Stimulated activated CD4-positive, alpha-beta T cell treated with anti-CD3 and anti-CD28 coated beads, Interleukin-12 subunit alpha, Interleukin-12 subunit beta, amount 100 ng/mL, for 48 hours (primary cell): ENCODE results near the gene SYNE2.
"Not testable (repeated sequence)": the region's sequence is repeated elsewhere in the genome, so short reads cannot be mapped to it uniquely, and the experiment has no call there.

Source experiments
- DNase-seq, 3 donors: peaks; one replicate each; pipeline ENCODE4 v3.0.0-alpha.2; 2020; ENCODE audit warnings: low read depth in 2 of 3, low spot score in 1 of 3

The SYNE2 gene

DNA sequence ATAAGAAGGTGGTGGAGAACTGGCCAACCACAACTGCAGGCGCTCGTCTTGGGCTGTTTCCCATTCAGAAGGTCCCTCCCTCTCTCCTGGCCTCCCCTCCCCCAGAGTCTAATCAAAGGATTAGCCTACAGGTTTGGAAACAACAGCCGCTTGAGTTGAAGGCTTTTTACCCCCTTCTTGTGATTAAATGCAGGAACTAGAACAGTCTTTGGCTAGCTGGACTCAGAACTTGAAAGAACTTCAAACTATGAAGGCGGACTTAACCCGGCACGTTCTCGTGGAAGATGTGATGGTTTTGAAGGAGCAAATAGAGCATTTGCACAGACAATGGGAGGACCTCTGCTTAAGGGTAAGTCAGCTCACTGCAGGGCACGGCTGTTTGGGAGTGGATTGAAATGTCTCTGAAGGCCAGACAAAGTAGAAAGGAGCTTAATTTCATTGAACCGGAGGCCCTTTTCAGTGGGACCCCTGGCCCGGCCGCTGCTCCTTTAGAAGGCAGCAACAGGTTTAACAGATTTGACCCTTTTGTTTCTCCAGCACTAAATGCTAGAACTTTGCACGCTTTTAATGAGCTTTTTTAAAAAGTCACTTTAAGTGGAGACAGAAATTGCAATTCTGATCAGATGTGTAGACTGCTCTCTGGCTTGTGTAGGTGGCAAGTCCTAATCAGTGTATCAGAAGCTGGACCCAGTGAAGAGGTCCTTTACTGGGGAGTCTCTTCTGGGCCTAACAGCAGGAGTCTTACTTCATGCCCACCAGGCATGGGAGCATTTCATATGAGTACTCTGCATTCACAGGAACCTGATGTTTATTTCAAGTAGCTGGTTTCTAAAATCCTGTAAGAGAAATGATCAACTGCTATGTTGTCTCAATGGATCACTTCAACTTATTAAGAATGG, 333.7 kb downstream of the SYNE2 start:
- DNase-seq, result no peak

DNA sequence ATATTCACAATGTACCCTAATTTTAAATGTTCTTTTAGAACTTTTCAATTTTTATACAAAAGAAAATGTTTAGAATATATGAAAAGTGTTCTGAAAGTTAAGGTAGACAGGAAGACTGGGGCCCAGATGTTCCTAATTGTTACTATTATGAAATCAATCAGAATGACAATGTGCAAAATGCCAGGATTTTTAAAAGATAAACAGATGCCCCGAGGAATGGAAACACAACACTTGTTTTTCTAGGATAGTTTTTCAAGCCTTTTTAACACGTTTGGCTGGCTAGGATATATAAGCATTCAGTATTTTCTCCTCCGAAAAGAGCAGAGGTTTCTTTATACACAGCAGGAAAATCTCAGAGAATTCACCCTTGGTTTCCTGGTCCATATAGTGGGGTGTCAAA, 334.5 kb downstream of the SYNE2 start:
- no peak for DNase-seq

- no peak for DNase-seq
These were observed 338.2 kb downstream of the SYNE2 start for GRCh38 chr14:64190974-64191502.

- DNase-seq, result no peak
These were observed 339.0 kb downstream of the SYNE2 start for GRCh38 chr14:64191756-64192155.

DNA sequence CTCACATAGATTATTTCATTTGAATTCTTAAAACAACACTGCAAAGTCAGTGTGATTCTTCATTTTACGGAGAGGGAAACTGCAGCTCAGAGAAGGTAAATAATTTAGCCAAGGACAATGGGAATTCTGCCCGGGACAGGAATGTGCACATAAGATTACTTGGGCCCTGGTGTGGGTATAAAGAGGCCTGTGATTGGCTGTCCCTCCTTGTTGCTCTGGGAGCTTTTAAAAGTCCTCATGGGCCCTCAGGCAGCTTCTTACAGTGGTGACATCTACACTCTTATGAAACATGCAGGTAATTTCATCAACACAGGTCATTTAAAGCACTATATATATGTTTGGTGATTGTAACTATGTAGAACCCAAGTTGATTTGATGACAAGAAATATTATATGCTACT, 341.0 kb downstream of the SYNE2 start:
- DNase-seq, result no peak

DNA sequence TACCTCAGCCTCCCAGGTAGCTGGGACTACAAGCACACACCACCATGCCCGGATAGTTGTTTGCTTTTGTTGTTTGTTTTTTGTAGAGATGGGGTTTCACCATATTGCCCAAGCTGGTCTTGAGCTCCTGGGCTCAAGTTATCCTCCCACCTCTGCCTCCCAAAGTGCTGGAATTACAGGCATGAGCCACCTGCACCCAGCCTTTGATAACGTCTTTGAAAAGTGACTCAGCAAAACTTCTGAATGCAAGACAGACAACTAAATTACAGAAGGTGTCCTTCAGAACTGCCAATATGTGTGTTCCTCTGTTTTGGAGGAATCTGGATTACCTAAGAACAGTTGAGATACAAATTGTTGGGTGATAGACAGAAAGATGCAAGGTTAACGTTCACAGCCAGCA, 341.6 kb downstream of the SYNE2 start:
- no peak for DNase-seq

DNA sequence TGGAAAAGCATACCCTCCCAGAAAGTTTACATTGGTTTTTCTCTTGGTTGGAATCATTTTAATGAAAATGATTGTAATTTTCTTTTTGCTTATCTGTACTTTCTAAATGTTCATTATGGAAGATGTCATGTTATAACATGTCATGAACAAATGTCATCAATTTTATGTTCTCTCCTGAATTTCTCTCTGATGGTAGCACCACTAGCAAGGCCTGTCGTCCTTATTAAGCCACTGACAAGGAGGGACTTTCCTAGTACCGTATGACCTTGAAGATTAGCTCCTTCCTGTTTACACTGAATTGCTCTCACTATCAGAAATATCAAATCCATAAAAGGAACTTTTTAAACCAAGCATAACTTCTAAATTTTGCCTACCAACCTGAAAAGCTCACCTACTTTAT, 342.4 kb downstream of the SYNE2 start:
- DNase-seq, result no peak

DNA sequence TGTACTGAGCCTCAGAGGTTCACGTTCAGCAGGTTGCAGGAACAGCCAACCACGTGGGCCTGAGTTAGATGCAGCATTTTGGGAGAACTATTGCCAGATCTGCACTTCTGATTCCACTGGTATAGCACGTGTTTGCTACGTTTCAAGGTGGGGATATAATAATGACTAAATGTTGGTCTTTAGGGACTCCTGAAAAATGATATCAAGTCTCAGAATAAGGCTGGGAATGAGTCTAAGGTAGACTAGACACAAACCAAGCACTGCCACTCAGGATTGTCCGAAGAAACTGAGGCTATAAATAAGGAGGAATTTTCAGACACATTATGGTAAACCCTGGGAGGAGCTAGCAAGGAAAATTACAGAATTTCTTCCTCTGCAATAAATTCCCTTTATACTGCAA, 343.3 kb downstream of the SYNE2 start:
- DNase-seq, result no peak

DNA sequence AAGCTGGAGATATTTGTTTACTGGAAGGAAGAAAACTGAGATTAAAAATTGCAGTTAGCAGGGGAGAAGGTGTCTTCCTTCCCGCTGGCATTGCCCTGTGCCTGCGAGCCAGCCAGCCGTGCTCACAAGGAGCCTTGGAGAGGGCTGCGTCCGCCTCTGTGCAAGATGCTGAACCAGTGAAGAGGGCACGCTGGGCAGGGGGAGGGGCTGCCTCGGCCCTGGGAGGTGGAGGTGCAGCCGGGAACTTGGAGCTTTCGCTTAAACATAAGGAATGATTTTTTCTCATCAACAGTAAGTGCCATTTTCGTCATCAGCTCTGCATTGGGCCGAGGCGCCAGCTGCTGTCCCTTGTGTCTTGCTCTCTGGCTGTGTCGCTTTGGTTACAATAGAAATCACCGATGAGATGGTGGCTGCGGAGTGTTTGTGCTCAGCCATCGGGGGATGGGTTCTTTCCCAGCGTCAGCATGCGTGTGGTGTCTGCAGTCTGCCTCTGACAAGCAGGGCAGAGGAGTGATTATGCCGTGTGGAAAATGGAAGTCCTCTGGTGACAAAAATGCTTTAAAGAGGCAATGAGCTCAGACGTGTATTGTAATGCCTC, 344.1 kb downstream of the SYNE2 start:
- DNase-seq, result no peak

GRCh38 chr14:64197996-64198395, 345.2 kb downstream of the SYNE2 start:
- DNase-seq, result no peak

- no peak for DNase-seq
These were observed 345.7 kb downstream of the SYNE2 start for GRCh38 chr14:64198486-64198885.

DNA sequence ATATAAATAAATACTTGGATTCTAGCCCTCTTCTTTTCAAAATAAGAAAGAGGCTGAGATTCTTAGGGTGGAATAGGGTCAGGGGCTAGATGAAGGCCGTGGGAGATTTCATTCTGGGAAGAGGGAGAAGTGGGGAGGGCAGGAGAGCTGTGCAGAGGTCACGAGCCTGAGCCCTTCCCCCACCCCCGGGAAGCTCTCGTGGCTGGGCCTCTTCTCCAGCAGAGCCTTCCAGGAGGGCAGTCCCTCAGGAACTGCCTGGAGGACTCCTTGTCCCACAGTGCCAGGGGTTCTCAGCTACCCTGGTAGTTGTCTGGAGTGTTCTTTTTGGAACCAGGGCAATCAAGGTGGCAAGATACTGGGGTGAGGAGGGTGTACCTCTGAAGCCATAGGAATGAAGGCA, 347.4 kb downstream of the SYNE2 start:
- DNase-seq, result no peak

- no peak for DNase-seq
These were observed 348.5 kb downstream of the SYNE2 start for GRCh38 chr14:64201296-64201695.

- no peak for DNase-seq
These were observed 349.2 kb downstream of the SYNE2 start for GRCh38 chr14:64201921-64202545.

GRCh38 chr14:64202716-64203115, 349.9 kb downstream of the SYNE2 start:
- no peak for DNase-seq

GRCh38 chr14:64203366-64204006, 350.7 kb downstream of the SYNE2 start:
- DNase-seq, result no peak

DNA sequence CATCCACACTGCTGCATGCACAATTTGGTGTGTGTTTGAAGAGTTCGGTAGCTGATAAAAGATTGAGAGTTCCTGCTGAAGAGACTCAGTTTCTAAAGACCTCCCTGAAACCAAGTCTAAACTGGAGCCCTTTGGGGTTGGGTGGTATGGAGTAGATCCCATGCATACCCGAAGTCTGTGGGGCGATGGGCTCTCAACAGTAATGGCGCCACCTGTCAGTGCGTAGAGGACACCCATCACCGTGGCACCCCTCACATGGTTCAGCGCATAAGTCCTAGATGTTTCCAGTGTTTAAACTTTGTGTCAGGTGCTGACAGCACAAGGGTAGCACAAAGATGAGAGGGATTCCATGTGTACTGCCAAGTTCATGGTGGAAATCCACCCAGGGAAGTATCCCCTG, 355.5 kb downstream of the SYNE2 start:
- no peak for DNase-seq

- no peak for DNase-seq
These were observed 356.2 kb downstream of the SYNE2 start for GRCh38 chr14:64208981-64209380.

DNA sequence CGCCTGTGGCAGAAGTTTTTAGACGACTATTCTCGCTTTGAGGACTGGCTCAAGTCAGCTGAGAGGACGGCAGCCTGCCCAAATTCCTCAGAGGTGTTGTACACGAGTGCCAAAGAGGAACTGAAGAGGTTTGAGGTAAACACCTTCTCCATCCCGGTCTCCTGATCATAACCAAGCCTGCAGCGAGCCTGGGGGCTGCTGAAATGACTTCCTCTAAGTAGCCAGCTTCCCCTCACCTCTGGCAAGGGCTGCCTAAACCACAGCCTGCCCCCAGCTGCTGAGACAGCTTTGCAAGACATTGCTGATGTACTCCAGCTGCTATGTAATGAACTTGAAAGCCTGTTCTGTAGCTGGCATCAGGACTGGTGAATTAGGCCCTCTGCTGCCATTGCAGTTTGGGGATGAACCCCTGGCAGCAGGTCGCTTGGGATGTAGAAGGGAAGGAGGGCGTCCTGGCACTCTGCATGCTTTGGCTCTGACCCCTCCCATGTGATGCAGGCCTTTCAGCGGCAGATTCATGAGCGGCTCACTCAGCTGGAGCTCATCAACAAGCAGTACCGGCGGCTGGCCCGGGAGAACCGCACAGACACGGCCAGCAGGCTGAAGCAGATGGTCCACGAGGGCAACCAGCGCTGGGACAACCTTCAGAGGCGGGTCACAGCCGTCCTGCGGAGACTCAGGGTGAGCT, 356.8 kb downstream of the SYNE2 start:
- DNase-seq, result no peak

DNA sequence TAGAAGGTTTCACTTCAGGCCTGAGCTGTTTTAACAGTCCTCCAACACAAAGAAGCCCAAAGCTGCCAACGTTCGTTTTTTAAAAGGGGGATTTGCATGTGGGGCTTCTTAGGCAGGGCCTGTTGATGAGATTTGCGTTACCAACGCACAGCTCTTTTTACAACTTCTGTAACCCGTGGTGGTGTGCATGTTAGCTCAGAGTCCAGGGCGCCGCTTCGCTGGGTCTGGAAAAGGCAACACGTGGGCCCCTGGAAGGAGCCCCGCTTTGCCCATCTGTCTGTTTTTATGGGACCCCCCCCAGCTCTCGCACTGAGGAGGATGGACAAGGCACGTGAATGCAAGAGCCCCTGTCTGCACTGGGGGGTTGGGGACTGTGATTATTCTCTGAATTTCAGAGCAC, 357.4 kb downstream of the SYNE2 start:
- DNase-seq, result no peak

GRCh38 chr14:64210912-64211311, 358.1 kb downstream of the SYNE2 start:
- not testable (repeated sequence) for DNase-seq
